ENCODE data around the gene IL17C.
A peak's percentile ranks its signal among the peaks of the same experiment; 100 is the strongest.

The IL17C gene

DNA sequence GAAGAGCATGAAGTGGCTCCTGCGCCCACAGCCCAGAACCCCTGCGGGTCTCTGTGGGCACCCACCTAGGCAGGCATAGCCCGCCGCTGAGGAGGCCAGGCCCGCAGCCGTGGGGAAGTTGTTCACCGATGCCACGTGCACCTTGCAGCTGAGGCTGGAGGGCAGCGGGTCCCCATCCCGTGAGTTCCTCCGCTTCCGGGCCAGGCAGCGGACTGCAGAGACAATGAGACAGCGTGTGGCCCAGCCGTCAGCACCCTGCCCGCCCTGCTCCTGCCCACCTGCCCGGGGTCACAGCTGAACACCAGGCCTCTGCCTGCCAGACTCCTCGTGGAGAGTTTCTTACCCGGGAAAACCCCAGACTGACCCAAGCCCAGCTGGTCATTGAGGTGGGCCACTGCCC lies 19.0 kb downstream of the IL17C start:
- no peak for DNase-seq (ENCODE audit: low read depth)
- TF ChIP-seq CTCF (IDR thresholded peaks at IDR 0.05; ENCODE audit: control insufficient read depth, insufficient read depth, low read depth, low read length, missing control alignments) = no peak
- H3K4me3 ChIP-seq (ENCODE audit: control insufficient read depth, low read depth, low read length) = no peak overlapping the region

- H3K4me3 ChIP-seq (ENCODE audit: control insufficient read depth, low read depth, low read length) = no peak overlapping the region
- no peak for TF ChIP-seq CTCF (IDR thresholded peaks at IDR 0.05; ENCODE audit: control insufficient read depth, insufficient read depth, low read depth, low read length, missing control alignments)
- no peak for DNase-seq (ENCODE audit: low read depth)
These were observed 20.3 kb downstream of the IL17C start for GRCh38 chr16:88658714-88659113.

DNA sequence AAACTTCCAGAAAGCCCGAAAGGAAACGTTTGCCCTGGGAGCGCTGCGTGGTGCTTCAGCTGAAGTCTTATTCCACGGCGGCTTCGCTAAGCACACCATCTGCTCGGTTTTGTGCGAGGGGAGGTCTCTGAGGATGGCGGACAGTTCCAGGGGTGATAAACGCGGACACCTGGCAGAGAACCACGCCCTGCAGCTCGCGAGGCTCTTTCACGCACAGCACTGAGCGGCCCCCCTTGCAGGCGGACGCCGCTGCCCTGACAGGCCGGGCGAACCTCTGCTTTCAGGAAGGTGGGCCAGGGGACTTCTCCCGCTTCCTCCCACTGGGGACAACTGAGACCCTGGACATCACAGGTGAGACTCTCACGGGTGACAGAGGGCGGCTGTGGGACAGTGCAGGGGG lies 20.8 kb downstream of the IL17C start:
- DNase-seq (ENCODE audit: low read depth) = no peak
- TF ChIP-seq CTCF (IDR thresholded peaks at IDR 0.05; ENCODE audit: control insufficient read depth, insufficient read depth, low read depth, low read length, missing control alignments) = no peak

GRCh38 chr16:88661468-88661867 lies 23.1 kb downstream of the IL17C start:
- no peak for DNase-seq (ENCODE audit: low read depth)
- TF ChIP-seq CTCF (IDR thresholded peaks at IDR 0.05; ENCODE audit: control insufficient read depth, insufficient read depth, low read depth, low read length, missing control alignments) = no peak
- no peak overlapping the region for H3K4me3 ChIP-seq (ENCODE audit: control insufficient read depth, low read depth, low read length)

More for the DNA sequence above, 20.8 kb downstream of the IL17C start:
- no peak overlapping the region for H3K4me3 ChIP-seq (ENCODE audit: control insufficient read depth, low read depth, low read length)

DNA sequence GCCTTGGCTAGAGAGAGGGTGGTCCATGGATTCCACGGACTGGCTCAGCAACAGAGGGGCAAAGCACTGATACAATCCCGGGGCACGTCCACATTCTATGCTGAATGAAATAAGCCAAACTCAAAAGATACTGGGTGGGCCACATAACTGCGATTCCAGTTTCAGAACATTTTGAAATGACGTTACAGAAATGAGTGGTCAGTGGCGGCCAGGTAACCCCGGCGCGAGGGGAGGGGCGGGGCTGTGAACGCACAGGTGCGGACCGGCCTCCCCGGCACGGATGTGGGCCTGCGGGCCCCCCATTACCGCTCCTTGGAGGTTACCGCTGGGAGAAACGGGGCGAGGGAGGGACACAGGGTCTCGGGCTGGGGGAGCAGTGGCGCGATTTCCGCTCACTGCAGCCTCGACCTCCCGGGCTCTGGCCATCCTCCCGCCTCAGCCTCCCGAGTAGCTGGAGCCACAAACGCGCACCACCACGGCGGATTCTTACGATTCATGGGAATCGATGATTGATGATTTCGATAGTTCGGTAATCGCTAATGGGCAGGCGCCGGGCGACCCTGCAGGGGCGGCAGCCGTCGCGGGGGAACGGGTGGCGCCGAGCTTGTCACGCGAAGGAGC lies 24.0 kb downstream of the IL17C start:
- no peak for DNase-seq (ENCODE audit: low read depth)
- peak overlapping the region; percentile 88 for H3K4me3 ChIP-seq (ENCODE audit: control insufficient read depth, low read depth, low read length)
- no peak for TF ChIP-seq CTCF (IDR thresholded peaks at IDR 0.05; ENCODE audit: control insufficient read depth, insufficient read depth, low read depth, low read length, missing control alignments)

DNA sequence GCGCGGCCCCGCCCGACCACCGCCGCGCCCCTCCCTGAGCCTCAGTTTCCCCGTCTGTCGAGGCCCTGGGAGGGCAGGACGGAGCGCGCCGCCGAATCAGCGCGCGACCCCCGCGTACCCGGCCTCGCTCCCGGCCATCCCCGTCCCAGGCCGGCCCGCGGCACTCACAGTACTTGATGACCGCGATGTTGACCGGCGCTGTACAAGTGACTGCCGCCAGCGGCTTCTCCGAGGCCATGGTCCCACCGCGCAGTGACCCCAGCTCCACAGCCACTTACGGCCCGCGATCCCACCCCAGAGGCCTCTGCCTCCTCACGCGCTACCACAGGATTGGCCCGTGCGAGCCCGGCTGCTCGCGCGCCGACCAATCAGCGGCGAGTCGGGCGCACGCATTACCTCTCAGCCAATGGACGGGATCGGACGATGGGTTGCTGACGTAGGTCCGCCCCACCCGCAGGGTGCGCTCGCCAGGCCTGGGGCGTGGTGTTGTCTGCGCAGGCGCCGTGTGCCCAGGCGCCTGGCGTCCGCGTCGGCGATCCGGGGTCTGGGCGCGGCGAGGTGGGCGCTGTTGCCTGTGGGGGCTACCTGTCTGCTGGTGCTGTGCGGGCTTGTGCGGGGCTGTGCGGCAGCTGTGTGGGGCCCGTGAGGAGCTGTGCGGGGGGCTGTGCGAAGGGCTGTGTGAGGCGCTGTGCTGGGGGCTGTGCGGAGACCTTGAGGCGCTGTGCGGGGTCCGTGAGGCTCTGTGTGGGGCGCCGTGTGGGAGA lies 24.7 kb downstream of the IL17C start, which contains the start of gene MVD:
MVD (minus strand) TSS at position 249 of the 764 bp plus-strand sequence; CDS start at position 238, 11 bp downstream.
- DNase-seq (ENCODE audit: low read depth) = peak; percentile 85
- H3K4me3 ChIP-seq (ENCODE audit: control insufficient read depth, low read depth, low read length) = peak within 1 kb of the TSS; percentile 88
- peak; percentile 2 for TF ChIP-seq CTCF (IDR thresholded peaks at IDR 0.05; ENCODE audit: control insufficient read depth, insufficient read depth, low read depth, low read length, missing control alignments)
